Measurements from ENCODE around the gene TATDN2. TPM values are rescaled to one million over a fixed set of nuclear protein-coding genes. Genes with fewer than 3 reads are reported as not detected.

Gene TATDN2
- total RNA-seq, 1 experiment from 2014 or later: 34.2 TPM

DNA sequence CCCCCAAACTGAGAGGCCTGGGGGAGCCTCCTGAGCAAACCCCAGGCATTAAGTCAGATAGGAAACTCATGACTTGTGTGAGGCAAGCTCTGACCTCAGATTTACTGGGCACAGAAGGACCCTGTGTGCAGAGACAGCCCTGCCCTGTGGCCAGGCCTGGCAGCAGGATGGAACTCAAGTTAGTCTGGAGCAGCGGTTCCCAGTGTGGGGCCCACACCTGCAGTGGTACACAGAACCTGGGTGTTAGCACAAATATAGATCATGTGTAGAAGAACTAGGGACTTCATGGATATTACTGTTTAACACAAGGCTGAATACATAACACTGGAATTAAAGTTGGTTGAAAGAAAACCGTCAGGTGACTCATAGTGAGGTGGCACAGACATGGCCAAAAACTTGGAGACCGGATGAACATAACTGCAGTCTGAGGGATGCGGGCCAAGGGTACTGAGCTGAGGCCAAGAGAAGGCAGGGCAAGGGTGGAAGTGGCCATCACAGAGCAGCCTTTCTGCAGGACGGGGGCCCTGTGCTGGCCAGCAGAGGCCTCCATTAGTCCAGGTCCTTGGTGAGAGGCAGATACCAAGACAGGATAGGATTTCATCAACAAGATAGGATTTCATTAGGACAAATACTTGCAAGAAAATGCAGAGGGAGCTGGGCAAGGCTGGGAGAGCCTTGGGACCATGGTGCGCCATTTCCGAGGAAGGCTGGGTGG lies 42.7 kb upstream of the TATDN2 start:
- H3K36me3 Mint-ChIP-seq (ENCODE audit: insufficient read depth, unreplicated experiment): peaks cover 77% of the 10 kb centered on the region
- no peaks in the 10 kb centered on the region for H3K9me3 Mint-ChIP-seq (ENCODE audit: low read depth, unreplicated experiment)
- no TSS peak for BruUV-seq (replicated peaks)
- H3K27me3 Mint-ChIP-seq (ENCODE audit: unreplicated experiment): no peaks in the 10 kb centered on the region
- peak overlapping the region; percentile 37 for H3K4me3 Mint-ChIP-seq (ENCODE audit: low read depth, unreplicated experiment)
- DNase-seq: peak; percentile 76
- H3K27ac Mint-ChIP-seq (ENCODE audit: unreplicated experiment): peak overlapping the region; percentile 89
- CTCF ChIA-PET: interaction anchor here (0.5 to 3.8 kb wide), 5 partner anchors 14 to 321 kb away, joined by 3 to 24 read pairs (median 3); partner anchors contain the start of gene TATDN2
- peaks cover 42% of the 10 kb centered on the region for H3K4me1 Mint-ChIP-seq (ENCODE audit: low read depth, unreplicated experiment)
- TF ChIP-seq, protein P1, sequence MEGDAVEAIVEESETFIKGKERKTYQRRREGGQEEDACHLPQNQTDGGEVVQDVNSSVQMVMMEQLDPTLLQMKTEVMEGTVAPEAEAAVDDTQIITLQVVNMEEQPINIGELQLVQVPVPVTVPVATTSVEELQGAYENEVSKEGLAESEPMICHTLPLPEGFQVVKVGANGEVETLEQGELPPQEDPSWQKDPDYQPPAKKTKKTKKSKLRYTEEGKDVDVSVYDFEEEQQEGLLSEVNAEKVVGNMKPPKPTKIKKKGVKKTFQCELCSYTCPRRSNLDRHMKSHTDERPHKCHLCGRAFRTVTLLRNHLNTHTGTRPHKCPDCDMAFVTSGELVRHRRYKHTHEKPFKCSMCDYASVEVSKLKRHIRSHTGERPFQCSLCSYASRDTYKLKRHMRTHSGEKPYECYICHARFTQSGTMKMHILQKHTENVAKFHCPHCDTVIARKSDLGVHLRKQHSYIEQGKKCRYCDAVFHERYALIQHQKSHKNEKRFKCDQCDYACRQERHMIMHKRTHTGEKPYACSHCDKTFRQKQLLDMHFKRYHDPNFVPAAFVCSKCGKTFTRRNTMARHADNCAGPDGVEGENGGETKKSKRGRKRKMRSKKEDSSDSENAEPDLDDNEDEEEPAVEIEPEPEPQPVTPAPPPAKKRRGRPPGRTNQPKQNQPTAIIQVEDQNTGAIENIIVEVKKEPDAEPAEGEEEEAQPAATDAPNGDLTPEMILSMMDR (IDR thresholded peaks at IDR 0.05; ENCODE audit: unreplicated experiment): no peak
- intact Hi-C loops (cut with micrococcal nuclease; ENCODE audit: unreplicated experiment): loop anchor here (1.0 to 2.0 kb wide), 2 partner anchors 19 to 36 kb away; no protein-coding TSS in a partner anchor

DNA sequence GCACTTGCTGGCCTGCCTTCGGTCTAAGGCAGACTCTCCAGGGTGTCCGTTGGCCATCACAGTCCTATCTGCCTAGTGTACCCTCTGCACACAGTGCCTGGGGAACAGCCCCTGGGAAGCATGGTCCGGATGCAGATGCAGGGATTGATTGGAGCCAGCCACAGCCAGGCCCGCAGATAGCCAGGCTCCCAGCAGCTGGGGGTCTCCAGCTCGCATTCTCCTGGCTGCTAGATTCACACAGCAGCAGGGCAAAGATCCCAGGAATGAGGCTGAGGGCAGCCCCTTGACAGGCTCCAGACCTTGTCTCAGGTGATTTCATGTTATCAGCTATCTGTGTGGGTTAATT lies 42.1 kb upstream of the TATDN2 start:
- Mint-ChIP-seq H3K9me3 (ENCODE audit: low read depth, unreplicated experiment) (no peaks in the 10 kb centered on the region), H3K4me1 (ENCODE audit: low read depth, unreplicated experiment) (peaks cover 36% of the 10 kb centered on the region), H3K36me3 (ENCODE audit: insufficient read depth, unreplicated experiment) (peaks cover 72% of the 10 kb centered on the region), H3K27ac (ENCODE audit: unreplicated experiment) (peak overlapping the region; percentile 89), H3K4me3 (ENCODE audit: low read depth, unreplicated experiment) (peak overlapping the region; percentile 37), H3K27me3 (ENCODE audit: unreplicated experiment) (no peaks in the 10 kb centered on the region)
- BruUV-seq (replicated peaks): TSS peak; percentile 26
- CTCF ChIA-PET: interaction anchor here (0.9 to 3.8 kb wide), 2 partner anchors 14 to 42 kb away, joined by 3 to 24 read pairs; partner anchors contain the start of gene TATDN2
- TF ChIP-seq, protein P1 (IDR thresholded peaks at IDR 0.05; ENCODE audit: unreplicated experiment): no peak
- intact Hi-C loops (cut with micrococcal nuclease; ENCODE audit: unreplicated experiment): no loop called here
- DNase-seq: no peak

DNA sequence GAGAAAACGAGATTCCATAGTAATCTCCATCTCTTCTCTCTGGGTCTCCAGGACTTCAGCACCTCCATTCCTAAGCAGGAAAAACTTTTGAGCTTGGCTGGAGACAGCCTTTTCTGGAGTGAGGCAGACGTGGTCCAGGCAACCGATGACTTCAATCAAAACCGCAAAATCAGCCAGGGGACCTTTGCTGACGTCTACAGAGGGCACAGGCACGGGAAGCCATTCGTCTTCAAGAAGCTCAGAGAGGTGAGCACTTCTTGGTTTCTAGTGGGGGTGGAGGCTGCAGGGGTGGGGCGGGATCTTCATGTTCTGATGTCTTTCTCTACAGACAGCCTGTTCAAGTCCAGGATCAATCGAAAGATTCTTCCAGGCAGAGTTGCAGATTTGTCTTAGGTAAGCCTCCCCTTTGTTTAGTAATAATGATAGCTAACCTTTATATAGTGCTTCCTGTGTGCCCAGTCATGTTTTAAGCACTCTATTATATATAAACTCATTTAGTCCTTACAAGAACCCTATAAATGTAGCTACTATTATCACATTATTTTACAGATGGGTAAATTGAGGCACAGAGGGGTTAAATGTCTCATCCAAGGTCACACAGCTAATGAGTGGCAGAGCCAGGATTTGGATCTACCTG lies 35.0 kb upstream of the TATDN2 start:
- intact Hi-C loops (cut with micrococcal nuclease; ENCODE audit: unreplicated experiment): no loop called here
- no peak for DNase-seq
- no peak overlapping the region for H3K27ac Mint-ChIP-seq (ENCODE audit: unreplicated experiment)
- CTCF ChIA-PET: interaction anchor here (1.2 kb wide), 1 partner anchor 14 kb away, joined by 4 read pairs; no protein-coding TSS in a partner anchor
- no peaks in the 10 kb centered on the region for H3K4me1 Mint-ChIP-seq (ENCODE audit: low read depth, unreplicated experiment)
- H3K27me3 Mint-ChIP-seq (ENCODE audit: unreplicated experiment): no peaks in the 10 kb centered on the region
- no TSS peak for BruUV-seq (replicated peaks)
- peaks cover 47% of the 10 kb centered on the region for H3K36me3 Mint-ChIP-seq (ENCODE audit: insufficient read depth, unreplicated experiment)
- no peak overlapping the region for H3K4me3 Mint-ChIP-seq (ENCODE audit: low read depth, unreplicated experiment)
- TF ChIP-seq, protein P1 (IDR thresholded peaks at IDR 0.05; ENCODE audit: unreplicated experiment): no peak
- H3K9me3 Mint-ChIP-seq (ENCODE audit: low read depth, unreplicated experiment): peaks cover 11% of the 10 kb centered on the region

DNA sequence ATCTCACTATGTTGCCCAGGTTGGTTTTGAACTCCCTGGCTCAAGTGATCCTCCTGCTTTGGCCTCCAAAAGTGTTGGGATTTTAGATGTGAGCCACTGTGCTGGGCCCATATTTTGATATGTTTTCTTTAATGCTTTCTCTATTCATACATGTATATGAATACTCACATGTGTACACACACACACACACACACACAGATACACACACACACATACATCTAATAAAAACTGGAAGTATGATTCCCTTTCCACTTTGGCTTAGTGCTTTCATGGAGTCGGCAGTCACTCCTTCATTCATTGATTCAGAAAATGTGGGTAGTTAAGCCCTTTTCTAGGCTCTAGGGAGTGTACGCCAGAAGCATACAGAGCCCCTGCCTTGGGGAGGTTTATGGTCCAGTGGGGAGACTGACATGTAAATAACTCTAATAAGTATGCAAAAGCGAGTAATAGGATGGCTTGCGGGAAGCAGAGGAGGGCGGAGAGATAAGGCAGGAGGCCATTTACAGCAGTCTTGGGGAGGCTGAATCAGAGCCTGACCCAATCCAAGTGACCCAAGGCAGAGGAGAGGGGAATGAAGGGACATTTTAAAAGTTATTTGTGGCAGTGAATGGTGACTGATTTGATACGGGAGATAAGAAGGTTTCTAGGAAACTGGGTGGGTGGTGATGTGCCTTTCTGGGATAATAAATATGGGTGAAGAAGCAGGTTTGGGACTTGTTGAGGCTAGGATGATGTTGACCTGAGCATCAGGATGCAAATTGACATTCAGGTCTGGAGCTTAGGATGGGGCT lies 32.5 kb upstream of the TATDN2 start:
- Mint-ChIP-seq H3K9me3 (ENCODE audit: low read depth, unreplicated experiment) (peaks cover 11% of the 10 kb centered on the region), H3K27ac (ENCODE audit: unreplicated experiment) (no peak overlapping the region), H3K36me3 (ENCODE audit: insufficient read depth, unreplicated experiment) (peaks cover 58% of the 10 kb centered on the region), H3K4me3 (ENCODE audit: low read depth, unreplicated experiment) (no peak overlapping the region), H3K4me1 (ENCODE audit: low read depth, unreplicated experiment) (peaks cover 15% of the 10 kb centered on the region), H3K27me3 (ENCODE audit: unreplicated experiment) (no peaks in the 10 kb centered on the region)
- TF ChIP-seq, protein P1 (IDR thresholded peaks at IDR 0.05; ENCODE audit: unreplicated experiment): no peak
- BruUV-seq (replicated peaks): no TSS peak
- CTCF ChIA-PET: no interaction called here
- intact Hi-C loops (cut with micrococcal nuclease; ENCODE audit: unreplicated experiment): no loop called here
- DNase-seq: no peak
